ENCODE measurements around the gene PRSS2. TPM values are rescaled to one million over a fixed set of nuclear protein-coding genes. Genes with fewer than 3 reads are reported as not detected.

PRSS2 gene
- total RNA-seq, 1 experiment from 2014 or later, result 22.4 TPM

GRCh38 chr7:142795339-142795863 is 24.6 kb downstream of the PRSS2 start:
- intact Hi-C loops (cut with micrococcal nuclease; ENCODE audit: unreplicated experiment) (no loop called here), in situ Hi-C loops (cut with HindIII; ENCODE audit: low pct_unique_long_range_greater_than_20kb, low sequenced_read_pairs) (no loop called here)
- H3K36me3 ChIP-seq (ENCODE audit: control insufficient read depth, insufficient read depth, low read length), result no peaks in the 10 kb centered on the region
- H3K27me3 ChIP-seq (ENCODE audit: control insufficient read depth, insufficient read depth, low read length), result peaks cover 49% of the 10 kb centered on the region
- no peaks in the 10 kb centered on the region for H3K4me1 ChIP-seq (ENCODE audit: control insufficient read depth, insufficient read depth, low read length)
- CTCF ChIA-PET, result interaction anchor here (0.5 kb wide), 1 partner anchor 18 kb away, joined by 16 read pairs; no protein-coding TSS in a partner anchor
- BruUV-seq (replicated peaks), result no TSS peak
- no peak overlapping the region for H3K27ac ChIP-seq (ENCODE audit: low read length)
- no peak overlapping the region for H3K4me3 ChIP-seq (ENCODE audit: low read depth in 2 of 2, low read length in 2 of 2)
- no peak for DNase-seq (ENCODE audit: low read depth, low spot score)
- no peaks in the 10 kb centered on the region for H3K9me3 ChIP-seq (ENCODE audit: control insufficient read depth, insufficient read depth, low read depth, low read length)
- TF ChIP-seq, protein P1, sequence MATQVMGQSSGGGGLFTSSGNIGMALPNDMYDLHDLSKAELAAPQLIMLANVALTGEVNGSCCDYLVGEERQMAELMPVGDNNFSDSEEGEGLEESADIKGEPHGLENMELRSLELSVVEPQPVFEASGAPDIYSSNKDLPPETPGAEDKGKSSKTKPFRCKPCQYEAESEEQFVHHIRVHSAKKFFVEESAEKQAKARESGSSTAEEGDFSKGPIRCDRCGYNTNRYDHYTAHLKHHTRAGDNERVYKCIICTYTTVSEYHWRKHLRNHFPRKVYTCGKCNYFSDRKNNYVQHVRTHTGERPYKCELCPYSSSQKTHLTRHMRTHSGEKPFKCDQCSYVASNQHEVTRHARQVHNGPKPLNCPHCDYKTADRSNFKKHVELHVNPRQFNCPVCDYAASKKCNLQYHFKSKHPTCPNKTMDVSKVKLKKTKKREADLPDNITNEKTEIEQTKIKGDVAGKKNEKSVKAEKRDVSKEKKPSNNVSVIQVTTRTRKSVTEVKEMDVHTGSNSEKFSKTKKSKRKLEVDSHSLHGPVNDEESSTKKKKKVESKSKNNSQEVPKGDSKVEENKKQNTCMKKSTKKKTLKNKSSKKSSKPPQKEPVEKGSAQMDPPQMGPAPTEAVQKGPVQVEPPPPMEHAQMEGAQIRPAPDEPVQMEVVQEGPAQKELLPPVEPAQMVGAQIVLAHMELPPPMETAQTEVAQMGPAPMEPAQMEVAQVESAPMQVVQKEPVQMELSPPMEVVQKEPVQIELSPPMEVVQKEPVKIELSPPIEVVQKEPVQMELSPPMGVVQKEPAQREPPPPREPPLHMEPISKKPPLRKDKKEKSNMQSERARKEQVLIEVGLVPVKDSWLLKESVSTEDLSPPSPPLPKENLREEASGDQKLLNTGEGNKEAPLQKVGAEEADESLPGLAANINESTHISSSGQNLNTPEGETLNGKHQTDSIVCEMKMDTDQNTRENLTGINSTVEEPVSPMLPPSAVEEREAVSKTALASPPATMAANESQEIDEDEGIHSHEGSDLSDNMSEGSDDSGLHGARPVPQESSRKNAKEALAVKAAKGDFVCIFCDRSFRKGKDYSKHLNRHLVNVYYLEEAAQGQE (IDR thresholded peaks at IDR 0.05; ENCODE audit: insufficient read depth in 1 of 2, low read depth in 2 of 2, low read length in 1 of 2), result no peak
- TF ChIP-seq TCF7L2 (IDR thresholded peaks at IDR 0.05; ENCODE audit: low read depth, low read length) (no peak), POLR2AphosphoS5 (IDR thresholded peaks at IDR 0.05; ENCODE audit: low read depth, low read length) (no peak), CTCF (IDR thresholded peaks at IDR 0.05) (no peak), SIN3A (IDR thresholded peaks at IDR 0.05; ENCODE audit: borderline replicate concordance, insufficient read depth, low read depth, low read length) (no peak)
- POLR2A ChIA-PET, result no interaction called here
- ATAC-seq, result no peak

- no peaks in the 10 kb centered on the region for H3K4me1 ChIP-seq (ENCODE audit: control insufficient read depth, insufficient read depth, low read length)
- DNase-seq (ENCODE audit: low read depth, low spot score) (no peak), ATAC-seq (no peak)
- in situ Hi-C loops (cut with HindIII; ENCODE audit: low pct_unique_long_range_greater_than_20kb, low sequenced_read_pairs), result no loop called here
- intact Hi-C loops (cut with micrococcal nuclease; ENCODE audit: unreplicated experiment), result no loop called here
- H3K9me3 ChIP-seq (ENCODE audit: control insufficient read depth, insufficient read depth, low read depth, low read length), result no peaks in the 10 kb centered on the region
- no TSS peak for BruUV-seq (replicated peaks)
- peaks cover 47% of the 10 kb centered on the region for H3K27me3 ChIP-seq (ENCODE audit: control insufficient read depth, insufficient read depth, low read length)
- H3K36me3 ChIP-seq (ENCODE audit: control insufficient read depth, insufficient read depth, low read length), result no peaks in the 10 kb centered on the region
- no peak overlapping the region for H3K27ac ChIP-seq (ENCODE audit: low read length)
- TF ChIP-seq TCF7L2 (IDR thresholded peaks at IDR 0.05; ENCODE audit: low read depth, low read length) (no peak), CTCF (IDR thresholded peaks at IDR 0.05) (no peak), SIN3A (IDR thresholded peaks at IDR 0.05; ENCODE audit: borderline replicate concordance, insufficient read depth, low read depth, low read length) (no peak), POLR2AphosphoS5 (IDR thresholded peaks at IDR 0.05; ENCODE audit: low read depth, low read length) (no peak)
- TF ChIP-seq, protein P1 (IDR thresholded peaks at IDR 0.05; ENCODE audit: insufficient read depth in 1 of 2, low read depth in 2 of 2, low read length in 1 of 2), result no peak
- no peak overlapping the region for H3K4me3 ChIP-seq (ENCODE audit: low read depth in 2 of 2, low read length in 2 of 2)
- POLR2A ChIA-PET, result no interaction called here
- CTCF ChIA-PET, result interaction anchor here (1.2 kb wide), 1 partner anchor 13 kb away, joined by 3 read pairs; no protein-coding TSS in a partner anchor
Observed at GRCh38 chr7:142796001-142796500, 25.3 kb downstream of the PRSS2 start.
